Ovary (tissue), 3 donors: Measurements from ENCODE around the gene NRIP1.

Experiments used
- CTCF ChIP-seq, 3 donors: fragments of 450-650 bp in 2 of 3; fragments of 200-600 bp in 1 of 3; IDR thresholded peaks; one replicate each; pipeline versions ENCODE4 v1.5.1 to v1.8.0; 2016 to 2022; ENCODE audit warnings: antibody characterized with exemption in 3 of 3, mild to moderate bottlenecking in 1 of 3
- EP300 ChIP-seq: sonication (generic); formaldehyde crosslinking; IDR thresholded peaks from one replicate; pipeline ENCODE4 v1.6.1; 2017; ENCODE audit warnings: antibody characterized with exemption
- POLR2A ChIP-seq: fragments of 450-650 bp; IDR thresholded peaks from one replicate; pipeline ENCODE4 v1.6.1; 2017; ENCODE audit warnings: antibody characterized with exemption, mild to moderate bottlenecking, moderate library complexity
- donor health status: DM: no; HTN: no; CAD: no.

GRCh38 chr21:14942801-14943490 is 121.9 kb downstream of the NRIP1 start:
- TF ChIP-seq CTCF (IDR thresholded peaks at IDR 0.05) (no peak), POLR2A (no peak), EP300 (no peak)
